IMR-90 (cell line): ENCODE measurements around the gene PID1. TPM values are rescaled to one million over a fixed set of nuclear protein-coding genes. Genes with fewer than 3 reads are reported as not detected.

Experiments used
- ATAC-seq: fragments of 200-7000 bp; cut with Tn5 transposase; 2 replicates; pipeline ENCODE4 v1.9.1; 2020; ENCODE audit warnings: low read depth, mild to moderate bottlenecking, moderate library complexity
- BruUV-seq: library from RNA; stranded (reverse); fragments of 400-500 nt; replicated peaks from 2 replicates; lab custom pipeline; 2021; lab: Mats Ljungman, UMichigan
- CTCF ChIA-PET: fragments of 300-600 bp; formaldehyde crosslinking; extraction: SDS; loops from one replicate; lab custom pipeline; 2021; ENCODE audit warnings: antibody characterized with exemption; lab: Yijun Ruan, JAX
- POLR2A ChIA-PET: fragments of 300-600 bp; sonication (Branson Sonifier 250); formaldehyde crosslinking; loops from one replicate; lab custom pipeline; 2022; ENCODE audit warnings: antibody characterized with exemption; ENCODE audit not compliant: unreplicated experiment; lab: Charles Lee
- DNase-seq: peaks from one replicate; pipeline ENCODE4 v3.0.0; 2013
- H2AFZ ChIP-seq: replicated peaks from 2 replicates; pipeline ENCODE3; 2013; ENCODE audit warnings: low read length, mild to moderate bottlenecking; ENCODE audit not compliant: poor library complexity
- H2AK5ac ChIP-seq: 2 replicates; pipeline ENCODE4 v1.6.1; 2013; ENCODE audit warnings: low read depth, low read length, inconsistent platforms
- H2AK9ac ChIP-seq: replicated peaks from 2 replicates; pipeline ENCODE3; 2013; ENCODE audit warnings: mild to moderate bottlenecking, low read depth, low read length, moderate library complexity; ENCODE audit not compliant: poor library complexity
- H2BK120ac ChIP-seq: 2 replicates; pipeline ENCODE4 v1.6.1; 2013; ENCODE audit warnings: low read depth, low read length, inconsistent platforms
- H2BK15ac ChIP-seq: 3 replicates; pipeline ENCODE4 v1.6.1; 2013; ENCODE audit warnings: low read depth, low read length, inconsistent platforms
- H2BK20ac ChIP-seq: 2 replicates; pipeline ENCODE4 v1.6.1; 2013; ENCODE audit warnings: low read depth, mild to moderate bottlenecking, inconsistent platforms, low read length, moderate library complexity
- H2BK5ac ChIP-seq: 2 replicates; pipeline ENCODE4 v1.6.1; 2013; ENCODE audit warnings: mild to moderate bottlenecking, low read depth, low read length, inconsistent platforms; ENCODE audit not compliant: poor library complexity, severe bottlenecking
- H3K14ac ChIP-seq: replicated peaks from 2 replicates; pipeline ENCODE4 v1.6.1; 2013; ENCODE audit warnings: low read depth, low read length, inconsistent platforms
- H3K18ac ChIP-seq: 2 replicates; pipeline ENCODE4 v1.6.1; 2013; ENCODE audit warnings: low read depth, low read length, control low read depth
- H3K23ac ChIP-seq: 2 replicates; pipeline ENCODE4 v1.6.1; 2013; ENCODE audit warnings: low read depth, low read length, inconsistent platforms
- H3K27ac ChIP-seq: 2 replicates; pipeline ENCODE4 v1.5.1; 2013; ENCODE audit warnings: mild to moderate bottlenecking, control low read depth, low read length; ENCODE audit not compliant: insufficient read depth
- H3K27me3 ChIP-seq: 2 replicates; pipeline ENCODE4 v1.6.1; 2013; ENCODE audit warnings: low read length; ENCODE audit not compliant: control insufficient read depth, insufficient read depth
- H3K36me3 ChIP-seq: 2 replicates; pipeline ENCODE4 v1.6.1; 2013; ENCODE audit warnings: low read length, mixed read lengths; ENCODE audit not compliant: control insufficient read depth, insufficient read depth
- H3K4ac ChIP-seq: 2 replicates; pipeline ENCODE4 v1.6.1; 2013; ENCODE audit warnings: low read depth, low read length, inconsistent platforms
- H3K4me1 ChIP-seq: 2 replicates; pipeline ENCODE4 v1.6.1; 2013; ENCODE audit warnings: low read length, mixed read lengths; ENCODE audit not compliant: control insufficient read depth, insufficient read depth
- H3K4me2 ChIP-seq: 2 replicates; pipeline ENCODE4 v1.6.1; 2013; ENCODE audit warnings: low read depth, mild to moderate bottlenecking, control low read depth, low read length, moderate library complexity
- H3K4me3 ChIP-seq: 2 replicates; pipeline ENCODE4 v1.5.1; 2013; ENCODE audit warnings: low read depth, mild to moderate bottlenecking, control low read depth, low read length, moderate library complexity; ENCODE audit not compliant: insufficient read depth
- H3K56ac ChIP-seq: 2 replicates; pipeline ENCODE4 v1.6.1; 2013; ENCODE audit warnings: low read length, inconsistent platforms; ENCODE audit not compliant: insufficient read depth; ENCODE audit errors: extremely low read depth
- H3K79me1 ChIP-seq, 2 experiments: 2 replicates each; pipeline ENCODE4 v1.6.1; 2013; ENCODE audit warnings: low read length in 2 of 2, inconsistent platforms in 1 of 2, low read depth in 1 of 2
- H3K9ac ChIP-seq: 2 replicates; pipeline ENCODE4 v1.6.1; 2013; ENCODE audit warnings: low read depth, low read length, control low read depth
- H3K9me1 ChIP-seq: 2 replicates; pipeline ENCODE4 v1.6.1; 2013; ENCODE audit warnings: low read length, inconsistent platforms; ENCODE audit not compliant: insufficient read depth
- H3K9me3 ChIP-seq: 2 replicates; pipeline ENCODE4 v1.6.1; 2013; ENCODE audit warnings: low read length; ENCODE audit not compliant: control insufficient read depth, insufficient read depth
- H4K20me1 ChIP-seq: 2 replicates; pipeline ENCODE4 v1.6.1; 2013; ENCODE audit warnings: low read length, inconsistent platforms; ENCODE audit not compliant: insufficient read depth
- H4K5ac ChIP-seq: 2 replicates; pipeline ENCODE4 v1.6.1; 2013; ENCODE audit warnings: mild to moderate bottlenecking, low read depth, low read length, control low read depth
- H4K8ac ChIP-seq, 2 experiments: 2 replicates each; pipeline ENCODE4 v1.6.1; 2013; ENCODE audit warnings: low read depth in 2 of 2, low read length in 2 of 2, control low read depth in 1 of 2, inconsistent platforms in 1 of 2
- H4K91ac ChIP-seq: 2 replicates; pipeline ENCODE4 v1.6.1; 2013; ENCODE audit warnings: low read depth, low read length, inconsistent platforms; ENCODE audit not compliant: insufficient read depth
- BHLHE40 ChIP-seq: fragments of 150-350 bp; IDR thresholded peaks from 2 replicates; pipeline ENCODE4 v1.6.1; 2016; ENCODE audit warnings: mild to moderate bottlenecking, low read depth, low read length
- CEBPB ChIP-seq: IDR thresholded peaks from 2 replicates; pipeline ENCODE4 v1.6.1; 2012; ENCODE audit warnings: low read depth, low read length, improper control_type of control experiment
- CTCF ChIP-seq: conservative IDR thresholded peaks from 2 replicates; pipeline ENCODE4 v1.5.1; 2012; ENCODE audit warnings: mild to moderate bottlenecking, low read depth, low read length, improper control_type of control experiment
- MAFK ChIP-seq: IDR thresholded peaks from 2 replicates; pipeline ENCODE4 v1.6.1; 2012; ENCODE audit warnings: low read depth, low read length, improper control_type of control experiment
- MXI1 ChIP-seq: IDR thresholded peaks from 2 replicates; pipeline ENCODE4 v1.6.1; 2012; ENCODE audit warnings: low read depth, mild to moderate bottlenecking, low read length, moderate library complexity, borderline replicate concordance
- RCOR1 ChIP-seq: IDR thresholded peaks from 2 replicates; pipeline ENCODE4 v1.6.1; 2012; ENCODE audit warnings: mild to moderate bottlenecking, low read length, improper control_type of control experiment; ENCODE audit not compliant: insufficient replicate concordance
- WGBS, 2 experiments: methylation state at CpG; one replicate each; pipeline versions ENCODE4 v1.1.5 to v1.1.7; 2013; ENCODE audit warnings: missing lambda C conversion rate in 2 of 2; ENCODE audit not compliant: insufficient read length in 1 of 2; ENCODE audit errors: extremely low coverage in 2 of 2; 5-methylcytosine and 5-hydroxymethylcytosine counted together
- dilution Hi-C: fragments of 300-500 bp; cut with HindIII; formaldehyde crosslinking; loops from one replicate; pipeline ENCODE4 v1.14.3; 2018; ENCODE audit warnings: low sequenced_read_pairs; ENCODE audit not compliant: unreplicated experiment
- in situ Hi-C: fragments of 300-500 bp; cut with MboI; formaldehyde crosslinking; loops from 3 replicates; pipeline ENCODE4 v1.14.3; 2019; ENCODE audit warnings: low sequenced_read_pairs, inconsistent platforms, mixed read lengths
- intact Hi-C: fragments of 100-400 bp; cut with micrococcal nuclease; formaldehyde crosslinking; loops from 2 replicates; pipeline ENCODE4 v1.10.0; 2022
- polyA plus RNA-seq, 3 experiments: library from polyadenylated mRNA; depleted of rRNA; stranded (reverse); fragments of >200 nt; gene quantifications; 2 replicates each; pipeline ENCODE4 v1.2.3, GENCODE V29; 2012; ENCODE audit warnings: low replicate concordance in 1 of 3
- total RNA-seq: library from RNA; depleted of rRNA; stranded (reverse); fragments of >200 nt; gene quantifications from 2 replicates; pipeline ENCODE4 v1.2.3, GENCODE V29; 2012

Gene PID1
- total and polyA plus RNA-seq, 2 of the 4 experiments (the other 2 are of a cell fraction), result 0.90 to 1.9 TPM

GRCh38 chr2:229096409-229097066 lies 174.5 kb downstream of the PID1 start:
- no peaks in the 10 kb centered on the region for H3K9me1 ChIP-seq
- no peak overlapping the region for H2AK5ac ChIP-seq
- no TSS peak for BruUV-seq
- H2BK5ac ChIP-seq, result no peak overlapping the region
- H4K91ac ChIP-seq, result no peak overlapping the region
- dilution Hi-C loops (no loop called here), in situ Hi-C loops (no loop called here), intact Hi-C loops (no loop called here)
- no peaks in the 10 kb centered on the region for H3K4me1 ChIP-seq
- H3K27me3 ChIP-seq, result no peaks in the 10 kb centered on the region
- H2BK120ac ChIP-seq, result no peak overlapping the region
- H3K14ac ChIP-seq, result no peak overlapping the region
- H3K18ac ChIP-seq, result no peak overlapping the region
- no CpG with 5 or more reads among the region's 4 CpGs for WGBS, 2 experiments
- no peak overlapping the region for H3K23ac ChIP-seq
- CTCF ChIA-PET, result no interaction called here
- no peak overlapping the region for H2BK15ac ChIP-seq
- no peak overlapping the region for H2AFZ ChIP-seq
- POLR2A ChIA-PET, result no interaction called here
- peaks cover 3% of the 10 kb centered on the region; the same call in 1 of the 2 replicates for H3K9me3 ChIP-seq
- H3K4me3 ChIP-seq, result no peak overlapping the region
- no peaks in the 10 kb centered on the region for H4K20me1 ChIP-seq
- H3K36me3 ChIP-seq, result no peaks in the 10 kb centered on the region
- no peak overlapping the region for H2AK9ac ChIP-seq
- H3K9ac ChIP-seq, result no peak overlapping the region
- TF ChIP-seq CEBPB (no peak), MXI1 (no peak), RCOR1 (no peak), MAFK (no peak), BHLHE40 (no peak), CTCF (no peak)
- no peak overlapping the region for H3K56ac ChIP-seq
- no peak for ATAC-seq
- H3K79me1 ChIP-seq, result no peaks in the 10 kb centered on the region
- no peak overlapping the region for H3K4ac ChIP-seq
- H3K27ac ChIP-seq, result no peak overlapping the region
- H2BK20ac ChIP-seq, result no peak overlapping the region
- no peak overlapping the region for H4K5ac ChIP-seq
- H3K4me2 ChIP-seq, result no peak overlapping the region
- no peak for DNase-seq
- H4K8ac ChIP-seq, result no peak overlapping the region
